Natural killer cell (primary cell): ENCODE data around the gene MYH6. TPM values are rescaled to one million over a fixed set of nuclear protein-coding genes. Genes with fewer than 3 reads are reported as not detected.

ENCODE experiments used
- ATAC-seq, 3 donors: fragments of 150-1000 bp in 2 of 3; fragments of 200-7000 bp in 1 of 3; cut with Tn5 transposase; 1 replicate in 1 of 3; 2 replicates in 2 of 3; pipeline ENCODE4 v1.10.0; 2021; ENCODE audit warnings: mild to moderate bottlenecking in 2 of 3, moderate library complexity in 2 of 3
- DNase-seq, 2 donors: peaks; one replicate each; pipeline versions ENCODE4 v3.0.0 to v3.0.0-alpha.2; 2013 to 2021; ENCODE audit warnings: mixed read lengths in 1 of 2
- H3K27ac ChIP-seq: one replicate; pipeline ENCODE4 v1.5.1; 2013; ENCODE audit warnings: mild to moderate bottlenecking, low read length
- H3K27me3 ChIP-seq: one replicate; pipeline ENCODE4 v1.6.1; 2013; ENCODE audit warnings: low read length; ENCODE audit not compliant: control insufficient read depth, insufficient read depth
- H3K36me3 ChIP-seq: one replicate; pipeline ENCODE4 v1.6.1; 2013; ENCODE audit warnings: low read length; ENCODE audit not compliant: control insufficient read depth, insufficient read depth
- H3K4me1 ChIP-seq: one replicate; pipeline ENCODE4 v1.6.1; 2013; ENCODE audit warnings: low read length; ENCODE audit not compliant: control insufficient read depth, insufficient read depth
- H3K4me3 ChIP-seq: one replicate; pipeline ENCODE4 v1.5.1; 2013; ENCODE audit warnings: low read length
- H3K9me3 ChIP-seq: one replicate; pipeline ENCODE4 v1.6.1; 2013; ENCODE audit warnings: low read length; ENCODE audit not compliant: control insufficient read depth, insufficient read depth
- H3K27ac Mint-ChIP-seq, 2 donors: one replicate each; pipeline ENCODE4 v1.8.0; 2022; ENCODE audit warnings: mild to moderate bottlenecking in 2 of 2, mixed read lengths in 2 of 2, moderate library complexity in 1 of 2
- H3K27me3 Mint-ChIP-seq, 2 donors: one replicate each; pipeline ENCODE4 v1.8.0; 2022; ENCODE audit warnings: low read depth in 2 of 2, mixed read lengths in 2 of 2
- H3K36me3 Mint-ChIP-seq: one replicate; pipeline ENCODE4 v1.8.0; 2022; ENCODE audit warnings: mixed read lengths
- H3K4me1 Mint-ChIP-seq, 2 donors: one replicate each; pipeline ENCODE4 v1.8.0; 2022; ENCODE audit warnings: mixed read lengths in 2 of 2
- H3K4me3 Mint-ChIP-seq: one replicate; pipeline ENCODE4 v1.8.0; 2022; ENCODE audit warnings: mild to moderate bottlenecking, moderate library complexity, mixed read lengths
- H3K9me3 Mint-ChIP-seq, 2 donors: one replicate each; pipeline ENCODE4 v1.8.0; 2022; ENCODE audit warnings: mixed read lengths in 2 of 2
- CTCF ChIP-seq: fragments of 200-600 bp; IDR thresholded peaks from one replicate; pipeline ENCODE4 v1.8.0; 2022; ENCODE audit warnings: antibody characterized with exemption
- WGBS: methylation state at CpG from one replicate; pipeline ENCODE4 v1.1.7; 2013; ENCODE audit warnings: missing lambda C conversion rate; ENCODE audit not compliant: insufficient coverage; 5-methylcytosine and 5-hydroxymethylcytosine counted together
- intact Hi-C: fragments of 100-400 bp; cut with micrococcal nuclease; formaldehyde crosslinking; loops from one replicate; pipeline ENCODE4 v1.14.2; 2022
- total RNA-seq, 4 donors: library from RNA; stranded (reverse); fragments of 120-200 nt in 1 of 4; gene quantifications; one replicate each; pipeline versions ENCODE4 v1.2.3 to v1.2.4, GENCODE V29; 2013 to 2022

Gene MYH6
- total RNA-seq, 3 donors from 2014 or later (not counting 1 experiment from before 2014, with no cell fraction given), result not detected

- ATAC-seq (no peak), DNase-seq (no peak)
- WGBS, result 74% methylated on average over 5 of the region's 5 CpGs
- H3K9me3 ChIP-seq, result no peaks in the 10 kb centered on the region
- H3K27ac Mint-ChIP-seq, result no peak overlapping the region
- no peak overlapping the region for H3K4me3 ChIP-seq
- no peak overlapping the region for H3K4me3 Mint-ChIP-seq
- H3K36me3 Mint-ChIP-seq, result no peaks in the 10 kb centered on the region
- H3K27me3 ChIP-seq, result no peaks in the 10 kb centered on the region
- H3K9me3 Mint-ChIP-seq, result no peaks in the 10 kb centered on the region
- no peak for TF ChIP-seq CTCF
- H3K4me1 Mint-ChIP-seq, result no peaks in the 10 kb centered on the region
- H3K36me3 ChIP-seq, result no peaks in the 10 kb centered on the region
- H3K4me1 ChIP-seq, result no peaks in the 10 kb centered on the region
- H3K27me3 Mint-ChIP-seq, result peaks cover 8% of the 10 kb centered on the region in 2 donors
- no peak overlapping the region for H3K27ac ChIP-seq
- intact Hi-C loops, result no loop called here
These were observed 196 bp upstream of the MYH6 start for GRCh38 chr14:23408307-23408630.

- TF ChIP-seq CTCF, result no peak
- Histone ChIP-seq H3K27me3 (no peaks in the 10 kb centered on the region), H3K36me3 (no peaks in the 10 kb centered on the region), H3K4me3 (no peak overlapping the region), H3K4me1 (no peaks in the 10 kb centered on the region), H3K9me3 (no peaks in the 10 kb centered on the region), H3K27ac (no peak overlapping the region)
- H3K27ac Mint-ChIP-seq, result no peak overlapping the region
- no peaks in the 10 kb centered on the region for H3K9me3 Mint-ChIP-seq
- 90% methylated on average over 14 of the region's 15 CpGs for WGBS
- intact Hi-C loops, result no loop called here
- peaks cover 8% of the 10 kb centered on the region in 2 donors for H3K27me3 Mint-ChIP-seq
- H3K36me3 Mint-ChIP-seq, result no peaks in the 10 kb centered on the region
- no peak overlapping the region for H3K4me3 Mint-ChIP-seq
- ATAC-seq (no peak), DNase-seq (no peak)
- H3K4me1 Mint-ChIP-seq, result no peaks in the 10 kb centered on the region
These were observed 1.2 kb downstream of the MYH6 start for GRCh38 chr14:23406725-23407355.

GRCh38 chr14:23406244-23406643, 1.8 kb downstream of the MYH6 start:
- Histone ChIP-seq H3K4me3 (no peak overlapping the region), H3K9me3 (no peaks in the 10 kb centered on the region), H3K27me3 (no peaks in the 10 kb centered on the region), H3K27ac (no peak overlapping the region), H3K36me3 (no peaks in the 10 kb centered on the region), H3K4me1 (no peaks in the 10 kb centered on the region)
- Mint-ChIP-seq H3K27me3 (peaks cover 8% of the 10 kb centered on the region in 2 donors), H3K4me3 (no peak overlapping the region), H3K9me3 (no peaks in the 10 kb centered on the region), H3K27ac (no peak overlapping the region), H3K36me3 (no peaks in the 10 kb centered on the region), H3K4me1 (no peaks in the 10 kb centered on the region)
- WGBS, result 64% methylated on average over 4 of the region's 4 CpGs
- no peak for TF ChIP-seq CTCF
- DNase-seq (no peak), ATAC-seq (no peak)
- intact Hi-C loops, result no loop called here

GRCh38 chr14:23405516-23406025, 2.5 kb downstream of the MYH6 start:
- DNase-seq, result no peak
- Histone ChIP-seq H3K27me3 (no peaks in the 10 kb centered on the region), H3K27ac (no peak overlapping the region), H3K4me3 (no peak overlapping the region), H3K36me3 (no peaks in the 10 kb centered on the region), H3K9me3 (no peaks in the 10 kb centered on the region), H3K4me1 (no peaks in the 10 kb centered on the region)
- H3K4me3 Mint-ChIP-seq, result no peak overlapping the region
- H3K36me3 Mint-ChIP-seq, result no peaks in the 10 kb centered on the region
- H3K27me3 Mint-ChIP-seq, result peaks cover 4 to 8% of the 10 kb centered on the region in 2 donors
- intact Hi-C loops, result no loop called here
- ATAC-seq, result no peak
- TF ChIP-seq CTCF, result no peak
- H3K4me1 Mint-ChIP-seq, result no peaks in the 10 kb centered on the region
- H3K27ac Mint-ChIP-seq, result no peak overlapping the region
- no peaks in the 10 kb centered on the region for H3K9me3 Mint-ChIP-seq
- 77% methylated on average over 13 of the region's 13 CpGs for WGBS
